ENCODE data around the gene CNTNAP5. TPM values are rescaled to one million over a fixed set of nuclear protein-coding genes. Genes with fewer than 3 reads are reported as not detected.

The CNTNAP5 gene
- total and polyA plus RNA-seq, 3 donors from 2014 or later = 0.29 to 0.39 (median 0.31) TPM

DNA sequence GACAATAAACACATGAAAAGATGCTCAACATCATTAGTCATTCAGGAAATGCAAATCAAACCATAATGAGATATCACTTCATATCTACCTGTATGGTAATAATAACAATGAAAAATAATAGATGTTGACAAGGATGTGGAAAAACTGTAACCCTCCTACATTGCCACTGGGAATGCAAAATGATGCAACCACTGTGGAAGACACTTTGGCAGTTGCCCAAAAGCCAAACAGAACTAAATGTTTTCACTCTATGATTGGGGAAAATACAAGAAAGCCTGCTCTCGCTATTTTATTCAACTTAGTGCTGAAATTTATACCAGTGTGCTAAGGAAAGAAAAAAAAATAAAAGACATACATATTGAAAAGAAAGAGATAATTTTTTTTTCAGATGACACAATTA, 934.5 kb downstream of the CNTNAP5 start:
- 38 to 67% methylated on average over 1 of the region's 1 CpG for WGBS, 2 donors
- no peak for TF ChIP-seq POLR2A (IDR thresholded peaks at IDR 0.05)
- TF ChIP-seq, protein P1, sequence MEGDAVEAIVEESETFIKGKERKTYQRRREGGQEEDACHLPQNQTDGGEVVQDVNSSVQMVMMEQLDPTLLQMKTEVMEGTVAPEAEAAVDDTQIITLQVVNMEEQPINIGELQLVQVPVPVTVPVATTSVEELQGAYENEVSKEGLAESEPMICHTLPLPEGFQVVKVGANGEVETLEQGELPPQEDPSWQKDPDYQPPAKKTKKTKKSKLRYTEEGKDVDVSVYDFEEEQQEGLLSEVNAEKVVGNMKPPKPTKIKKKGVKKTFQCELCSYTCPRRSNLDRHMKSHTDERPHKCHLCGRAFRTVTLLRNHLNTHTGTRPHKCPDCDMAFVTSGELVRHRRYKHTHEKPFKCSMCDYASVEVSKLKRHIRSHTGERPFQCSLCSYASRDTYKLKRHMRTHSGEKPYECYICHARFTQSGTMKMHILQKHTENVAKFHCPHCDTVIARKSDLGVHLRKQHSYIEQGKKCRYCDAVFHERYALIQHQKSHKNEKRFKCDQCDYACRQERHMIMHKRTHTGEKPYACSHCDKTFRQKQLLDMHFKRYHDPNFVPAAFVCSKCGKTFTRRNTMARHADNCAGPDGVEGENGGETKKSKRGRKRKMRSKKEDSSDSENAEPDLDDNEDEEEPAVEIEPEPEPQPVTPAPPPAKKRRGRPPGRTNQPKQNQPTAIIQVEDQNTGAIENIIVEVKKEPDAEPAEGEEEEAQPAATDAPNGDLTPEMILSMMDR (IDR thresholded peaks at IDR 0.05) = no peak
- Histone ChIP-seq H3K4me1 (no peaks in the 10 kb centered on the region), H3K4me3 (no peak overlapping the region), H3K27ac (no peak overlapping the region), H3K9me3 (no peaks in the 10 kb centered on the region), H3K36me3 (ENCODE audit: low read depth, missing control alignments) (no peaks in the 10 kb centered on the region), H3K27me3 (no peaks in the 10 kb centered on the region)
- DNase-seq = no peak
- intact Hi-C loops (cut with DNase I; ENCODE audit: low total_unique reads) = no loop called here

DNA sequence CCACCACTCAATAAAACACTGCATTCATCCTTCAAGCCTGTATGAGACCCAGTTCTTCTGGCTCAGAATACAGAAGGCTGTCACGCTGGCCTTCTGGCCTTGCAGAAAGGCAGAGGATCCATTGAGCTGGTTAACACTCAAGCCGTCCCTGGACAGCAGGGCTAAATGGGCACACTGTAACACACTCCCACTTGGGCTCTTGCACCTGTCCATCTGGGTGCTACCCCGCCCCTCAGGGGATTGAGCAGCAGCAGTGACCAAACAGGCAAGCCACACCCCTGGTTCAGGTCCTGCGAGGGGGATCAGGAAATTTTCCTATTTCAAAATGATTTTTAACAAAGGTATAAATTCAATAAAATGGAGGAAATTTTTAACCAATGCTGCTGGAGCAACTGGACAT, 936.0 kb downstream of the CNTNAP5 start:
- Histone ChIP-seq H3K27ac (no peak overlapping the region), H3K36me3 (ENCODE audit: low read depth, missing control alignments) (no peaks in the 10 kb centered on the region), H3K4me3 (no peak overlapping the region), H3K27me3 (no peaks in the 10 kb centered on the region), H3K4me1 (no peaks in the 10 kb centered on the region), H3K9me3 (no peaks in the 10 kb centered on the region)
- no peak for TF ChIP-seq POLR2A (IDR thresholded peaks at IDR 0.05)
- TF ChIP-seq, protein P1 (IDR thresholded peaks at IDR 0.05) = no peak
- intact Hi-C loops (cut with DNase I; ENCODE audit: low total_unique reads) = no loop called here
- no peak for DNase-seq
- WGBS, 2 donors = 75 to 84% methylated on average over 4 of the region's 4 CpGs

Small RNA genes lying within 50 kb of the gene (small RNA-seq; reads per million reads assigned to genes)
- gene AC019159.1 (0 reads per million in 2 donors), gene MTND5P22 (0 reads per million in 2 donors), gene RNA5SP102 (0 reads per million in 2 donors)
